Measurements from ENCODE around the gene TTC7B.

Gene TTC7B

GRCh38 chr14:90674716-90675115, 141.5 kb downstream of the TTC7B start:
- no peak for DNase-seq (ENCODE audit: low read depth)

DNA sequence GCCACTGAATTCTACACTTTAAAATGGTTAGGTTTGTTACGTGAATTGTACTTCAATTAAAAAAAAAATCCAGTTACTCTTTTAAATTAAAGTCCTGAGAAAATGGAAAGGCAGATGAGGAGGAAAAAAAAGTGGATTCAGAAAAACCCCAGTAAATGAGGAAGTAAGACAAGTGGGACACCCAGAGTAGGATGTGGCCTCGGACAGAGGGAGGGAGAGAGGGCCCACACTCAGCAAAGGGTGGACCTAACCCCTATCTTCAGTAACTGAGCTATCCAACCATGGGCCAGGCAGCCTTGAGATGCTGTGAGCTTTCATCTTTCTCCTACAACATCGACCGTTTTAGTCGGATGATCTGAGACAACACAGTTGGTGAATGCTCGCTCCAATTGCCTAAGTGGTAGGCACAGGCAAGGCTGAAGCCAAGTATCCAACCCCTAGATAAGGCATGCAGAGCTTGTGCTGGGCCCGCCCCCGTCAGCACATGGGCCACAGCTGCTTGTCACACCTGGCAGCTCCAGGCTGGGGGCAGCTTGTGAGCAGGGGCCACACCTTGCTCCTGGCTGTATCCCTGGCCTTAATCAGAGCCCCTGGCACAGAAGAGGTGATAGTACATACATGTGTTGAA, 142.1 kb downstream of the TTC7B start:
- no peak for DNase-seq (ENCODE audit: low read depth)

- DNase-seq (ENCODE audit: low read depth), result no peak
Measured at GRCh38 chr14:90671382-90672234, 144.6 kb downstream of the TTC7B start.

DNA sequence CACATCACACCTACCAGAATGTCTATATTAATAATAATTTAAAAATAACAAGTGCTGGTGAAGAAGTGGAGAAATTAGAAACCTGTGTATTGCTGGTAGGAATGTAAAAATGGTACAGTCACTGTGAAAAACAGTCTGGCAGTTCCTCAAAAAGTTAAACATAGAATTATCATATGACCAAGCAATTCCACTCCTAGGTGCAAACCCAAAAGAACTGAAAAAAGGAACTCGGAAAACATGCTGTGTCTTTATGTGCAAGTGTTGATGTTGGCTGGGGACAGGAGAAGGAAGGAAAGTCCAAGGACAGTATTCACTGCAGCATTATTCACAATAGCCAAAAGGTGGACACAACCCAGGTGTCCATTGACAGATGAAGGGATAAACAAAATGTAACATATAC, 146.5 kb downstream of the TTC7B start:
- DNase-seq (ENCODE audit: low read depth), result no peak

DNA sequence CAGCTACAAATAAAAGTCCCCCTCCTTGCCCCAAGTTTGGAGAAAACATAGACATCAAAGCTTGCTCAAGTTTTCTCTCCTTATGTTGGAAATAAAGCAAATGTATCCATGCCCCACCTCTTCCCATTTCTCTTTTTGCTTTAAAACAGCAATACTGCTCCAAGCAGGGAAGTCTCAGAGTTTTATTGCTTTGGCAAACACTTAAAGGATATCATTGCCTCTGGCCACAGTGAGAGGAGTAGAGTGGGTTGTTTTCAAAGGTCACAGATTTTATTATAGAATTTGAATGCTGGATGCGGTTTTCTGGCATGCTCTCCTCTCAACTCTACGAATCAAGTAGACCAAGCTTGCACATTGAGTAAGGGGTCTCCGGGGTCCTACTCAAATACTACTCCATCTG, 149.7 kb downstream of the TTC7B start:
- DNase-seq (ENCODE audit: low read depth), result no peak

GRCh38 chr14:90665321-90666000, 150.8 kb downstream of the TTC7B start:
- no peak for DNase-seq (ENCODE audit: low read depth)

- DNase-seq (ENCODE audit: low read depth), result no peak
Measured at GRCh38 chr14:90664911-90665310, 151.3 kb downstream of the TTC7B start.

DNA sequence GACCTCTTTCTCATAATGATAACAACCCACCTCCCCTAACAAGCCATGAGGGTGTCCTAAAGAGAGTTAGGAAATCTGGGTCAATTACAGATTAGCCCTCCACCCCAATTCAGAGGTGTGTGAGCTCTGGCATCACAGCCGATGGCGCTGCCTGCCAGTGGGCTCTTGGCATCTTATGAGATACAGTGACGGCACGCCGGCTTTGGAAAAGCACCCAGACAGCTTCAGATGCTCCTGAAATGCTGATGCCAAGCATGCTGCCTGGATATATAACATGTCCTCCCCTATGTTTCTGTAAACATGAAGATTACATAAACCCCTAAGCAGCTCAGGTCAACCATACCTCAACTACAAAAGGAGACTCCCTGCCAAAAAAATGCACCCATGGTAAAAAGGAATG, 152.6 kb downstream of the TTC7B start:
- no peak for DNase-seq (ENCODE audit: low read depth)

DNA sequence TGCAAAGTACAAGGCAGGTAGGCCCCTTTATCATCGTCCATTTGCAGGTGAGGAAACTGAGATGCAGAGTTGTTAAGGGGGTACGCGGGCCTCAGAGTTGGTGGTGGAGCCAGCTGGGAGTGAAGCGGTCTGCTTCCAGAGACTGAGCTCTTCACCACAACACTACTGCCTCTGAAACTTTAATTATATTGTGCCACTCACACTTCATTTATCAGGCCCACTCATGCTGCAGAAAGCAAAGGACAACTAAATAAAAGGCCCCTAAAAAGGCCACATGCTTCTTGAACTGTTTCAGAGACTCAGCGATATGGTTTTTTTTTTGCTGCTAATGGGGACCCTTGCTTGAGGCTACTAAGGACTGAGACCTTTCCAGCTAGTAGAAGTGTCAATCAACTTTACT, 153.1 kb downstream of the TTC7B start:
- no peak for DNase-seq (ENCODE audit: low read depth)

DNA sequence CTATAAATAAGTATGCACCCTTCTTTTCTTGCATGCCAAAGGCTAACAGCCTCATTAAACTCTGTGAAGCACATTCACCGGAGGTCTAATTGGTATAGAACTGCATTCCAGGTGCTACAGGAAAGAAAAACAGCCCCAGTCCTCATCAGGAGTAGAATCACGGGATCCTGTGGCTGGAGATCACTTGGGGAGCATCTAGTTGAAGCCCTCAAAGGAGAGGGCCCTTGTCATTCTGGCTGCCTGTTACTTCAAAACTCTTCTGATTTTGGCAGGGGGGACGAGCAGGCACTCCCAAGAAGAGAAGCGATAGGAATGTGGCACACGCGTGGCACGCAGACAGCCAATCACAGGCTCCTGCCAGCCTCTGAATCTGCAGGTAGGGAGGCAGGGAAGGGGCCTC, 154.4 kb downstream of the TTC7B start:
- DNase-seq (ENCODE audit: low read depth), result no peak

DNA sequence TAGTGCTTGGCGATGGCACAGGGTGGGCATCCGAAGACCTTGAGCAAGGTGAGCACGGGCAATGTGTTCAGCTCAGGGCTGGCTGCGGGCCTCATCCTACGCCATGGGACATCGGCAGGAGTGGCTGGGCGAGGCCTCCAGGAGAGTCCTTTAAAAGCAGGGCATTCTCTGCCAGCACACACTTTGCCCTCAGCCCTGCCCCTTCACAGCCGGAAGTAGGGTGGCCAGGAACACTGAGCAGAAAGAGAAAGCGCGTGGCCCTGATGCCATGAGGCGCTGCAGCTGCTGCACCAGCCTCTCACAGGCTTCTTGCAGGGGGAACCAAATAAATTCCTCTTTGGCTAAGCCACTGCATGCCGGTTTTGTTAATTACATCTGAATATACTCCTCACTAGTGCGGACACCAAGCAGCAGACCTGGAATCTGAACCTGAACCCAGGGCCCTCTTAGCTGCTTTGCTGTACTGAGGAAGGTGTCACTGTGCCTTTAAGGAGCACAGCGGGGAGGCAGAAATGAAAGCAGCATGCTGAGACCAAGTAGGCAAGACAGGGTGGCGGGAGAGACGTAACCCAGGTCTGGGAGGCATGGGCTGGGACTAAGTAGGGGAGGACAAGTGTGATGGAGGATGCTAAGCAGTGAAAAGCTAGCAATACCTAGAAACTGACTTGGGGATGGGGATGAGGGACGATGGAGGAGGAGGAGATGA, 155.2 kb downstream of the TTC7B start:
- DNase-seq (ENCODE audit: low read depth), result no peak

DNA sequence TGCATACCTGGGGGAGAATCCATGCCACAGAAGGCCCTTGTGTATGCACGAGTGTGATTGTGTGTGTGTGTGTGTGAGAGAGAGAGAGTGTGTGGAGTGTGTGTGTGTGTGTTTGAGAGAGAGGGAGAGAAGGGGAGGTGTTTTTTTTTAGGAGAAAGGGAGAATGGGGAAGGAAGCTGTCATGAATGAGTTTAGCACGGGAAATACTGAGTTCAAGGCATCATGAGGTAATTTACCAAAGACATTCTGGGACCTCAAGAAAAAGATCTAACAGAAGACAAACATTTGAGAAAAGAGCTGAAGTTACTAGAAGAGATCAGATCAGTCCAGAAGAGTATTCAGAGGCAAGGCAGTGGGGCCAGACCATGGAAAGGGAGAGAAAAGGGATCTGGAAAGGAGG, 157.1 kb downstream of the TTC7B start:
- no peak for DNase-seq (ENCODE audit: low read depth)

- no peak for DNase-seq (ENCODE audit: low read depth)
Measured at GRCh38 chr14:90658541-90658967, 157.7 kb downstream of the TTC7B start.

DNA sequence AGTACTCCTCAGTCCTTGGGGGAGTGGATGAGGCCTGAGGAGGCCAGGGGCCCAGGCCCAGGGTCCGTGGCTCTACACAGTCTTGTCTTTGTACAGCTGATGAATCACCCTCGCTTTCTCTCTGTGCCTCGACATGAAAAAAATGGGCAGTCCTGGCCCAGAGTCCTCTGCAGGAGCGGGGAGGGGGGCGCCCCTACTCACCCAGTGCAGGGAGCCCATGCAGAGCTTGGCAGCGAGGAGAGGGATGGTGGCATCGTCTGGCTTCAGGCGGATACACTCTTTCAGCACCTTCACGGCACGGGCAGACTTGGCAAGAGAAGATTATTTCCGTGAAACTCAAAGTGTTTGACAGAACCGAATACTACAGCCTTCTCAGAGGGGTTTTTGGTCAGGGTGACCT, 159.3 kb downstream of the TTC7B start:
- DNase-seq (ENCODE audit: low read depth), result no peak

DNA sequence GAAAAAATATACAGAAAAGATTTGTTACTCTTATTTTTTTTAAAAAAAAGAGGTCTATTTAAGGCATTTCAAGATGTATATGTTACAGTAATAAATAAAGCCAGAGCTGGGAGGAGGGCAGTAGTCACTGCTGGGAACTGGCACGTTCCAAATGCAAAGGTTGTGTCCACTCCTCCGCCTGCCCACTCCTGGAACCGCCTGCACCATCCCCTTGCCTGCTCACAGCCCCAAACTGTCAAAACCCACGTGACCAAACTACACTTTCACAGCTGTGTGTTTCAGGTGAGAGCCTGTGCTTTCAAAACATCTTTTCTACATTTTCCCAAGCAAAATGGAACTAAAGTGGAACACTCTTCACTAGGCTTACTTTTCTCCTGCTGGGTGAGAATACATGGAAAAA, 160.4 kb downstream of the TTC7B start:
- no peak for DNase-seq (ENCODE audit: low read depth)

DNA sequence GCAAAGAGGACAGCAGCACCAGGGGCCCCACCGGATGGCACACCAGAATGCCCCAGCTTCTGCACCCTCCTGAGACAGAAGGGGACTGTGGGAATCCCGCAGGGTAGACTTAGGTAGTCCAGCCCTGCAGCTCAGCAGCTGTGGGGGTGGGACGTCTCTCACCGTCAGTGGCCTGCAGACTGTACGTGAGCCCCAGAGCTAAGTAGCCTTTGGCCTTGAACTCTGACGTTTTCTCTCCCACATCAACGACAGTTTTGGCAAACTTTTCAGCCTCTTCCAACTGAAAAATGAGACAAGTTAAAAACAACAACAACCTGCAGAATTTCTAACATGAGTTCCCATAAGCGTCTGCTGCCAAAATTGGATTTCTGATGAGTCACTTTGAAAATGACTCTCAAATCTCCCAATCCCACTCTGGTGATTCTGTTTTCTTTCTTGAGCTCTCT, 161.4 kb downstream of the TTC7B start:
- DNase-seq (ENCODE audit: low read depth), result no peak

DNA sequence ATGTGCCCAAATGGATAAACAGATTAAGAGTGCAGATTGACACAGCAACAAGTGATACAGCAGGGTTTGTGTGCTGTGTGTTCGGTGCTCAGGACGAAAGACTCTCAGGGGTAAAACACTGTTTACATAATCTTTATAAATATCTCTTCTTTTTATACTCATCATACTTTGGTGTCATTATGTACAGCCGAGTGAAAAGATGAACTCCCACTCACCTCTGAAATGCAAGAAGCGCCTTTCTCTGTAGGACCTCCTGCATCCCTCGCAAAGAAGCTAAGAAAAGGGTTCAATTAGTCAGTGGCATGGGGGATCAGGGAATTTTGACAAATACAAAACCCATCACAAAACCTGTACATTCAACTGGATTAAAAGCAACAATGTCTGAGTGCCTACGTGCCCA, 163.6 kb downstream of the TTC7B start:
- no peak for DNase-seq (ENCODE audit: low read depth)

- no peak for DNase-seq (ENCODE audit: low read depth)
Measured at GRCh38 chr14:90651976-90652560, 164.2 kb downstream of the TTC7B start.

DNA sequence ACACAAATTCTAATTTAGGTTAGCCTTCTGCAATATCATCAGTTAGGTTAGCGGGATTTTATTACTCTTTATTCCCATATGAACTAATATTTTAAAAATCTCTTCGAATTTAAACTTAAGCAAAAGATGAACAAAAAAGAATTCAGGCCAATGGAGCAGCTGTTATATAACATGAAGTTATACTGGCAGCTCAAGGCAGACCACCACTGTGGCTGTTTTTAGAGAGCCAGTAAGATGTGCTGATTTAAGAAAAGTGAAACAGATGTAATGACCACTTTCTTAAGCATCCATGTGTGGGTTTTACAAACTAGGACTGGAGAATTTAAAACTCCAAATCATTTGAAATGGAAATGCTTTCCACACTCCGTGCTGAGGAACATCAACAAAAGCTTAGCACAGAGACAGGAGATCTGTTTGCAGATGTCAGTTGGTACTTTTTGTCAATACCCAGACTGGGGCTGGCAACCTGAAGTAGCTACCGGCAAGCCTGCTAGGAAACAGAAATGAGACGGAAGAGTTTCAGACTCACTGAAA, 164.9 kb downstream of the TTC7B start:
- DNase-seq (ENCODE audit: low read depth), result no peak

GRCh38 chr14:90649557-90650135, 166.6 kb downstream of the TTC7B start:
- no peak for DNase-seq (ENCODE audit: low read depth)

DNA sequence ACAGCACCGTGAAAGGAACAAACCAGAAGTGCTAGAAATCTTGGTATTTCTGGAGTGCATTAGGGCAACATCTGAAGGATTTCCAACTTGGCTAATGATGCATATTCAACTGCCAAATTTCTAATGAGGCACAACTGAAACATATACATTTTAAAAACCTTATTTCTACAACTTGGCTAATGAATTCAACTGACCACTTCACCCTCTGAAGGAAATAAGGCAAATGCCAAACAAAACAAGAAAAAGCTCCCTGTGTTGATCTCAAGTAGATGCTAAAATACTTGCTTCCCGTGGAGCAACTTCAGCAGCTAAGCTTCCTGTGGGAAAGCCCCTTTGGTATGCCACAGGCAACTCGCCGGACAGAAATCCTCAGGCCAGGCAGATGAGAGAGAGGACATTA, 167.1 kb downstream of the TTC7B start:
- no peak for DNase-seq (ENCODE audit: low read depth)
